HepG2 (cell line): ENCODE results near the gene B3GALT6. TPM values are rescaled to one million over a fixed set of nuclear protein-coding genes. Genes with fewer than 3 reads are reported as not detected.
A peak's percentile ranks its signal among the peaks of the same experiment; 100 is the strongest.

ENCODE experiments used
- AGO2 ChIP-seq: fragments of 200-400 bp; formaldehyde crosslinking; optimal IDR thresholded peaks from 2 replicates; pipeline ENCODE3; 2017; ENCODE audit warnings: mild to moderate bottlenecking, low read depth, low read length, moderate library complexity
- AKAP8 ChIP-seq: sonication (generic); formaldehyde crosslinking; IDR thresholded peaks from 2 replicates; pipeline ENCODE4 v1.5.1; 2020; ENCODE audit warnings: mild to moderate bottlenecking, missing genetic modification reagents
- ARNT2 ChIP-seq: sonication (generic); formaldehyde crosslinking; IDR thresholded peaks from 2 replicates; pipeline ENCODE4 v1.8.0; 2022; ENCODE audit warnings: mild to moderate bottlenecking, low read depth, missing genetic modification reagents, moderate library complexity
- ATF7 ChIP-seq, 2 experiments: fragments of 450-650 bp in 1 of 2; sonication (generic) in 1 of 2; formaldehyde crosslinking in 1 of 2; IDR thresholded peaks; 2 replicates each; pipeline versions ENCODE4 v1.4.0 to v1.6.1; 2016 to 2020; ENCODE audit warnings: antibody characterized with exemption in 1 of 2, mild to moderate bottlenecking in 1 of 2, missing genetic modification reagents in 1 of 2
- BRCA1 ChIP-seq: sonication (generic); formaldehyde crosslinking; IDR thresholded peaks from 2 replicates; pipeline ENCODE4 v1.4.0; 2020; ENCODE audit warnings: missing genetic modification reagents
- ELF1 ChIP-seq: sonication (generic); formaldehyde crosslinking; IDR thresholded peaks from 2 replicates; pipeline ENCODE4 v1.4.0; 2020; ENCODE audit warnings: missing genetic modification reagents
- HNRNPUL1 ChIP-seq: fragments of 200-400 bp; formaldehyde crosslinking; IDR thresholded peaks from 2 replicates; pipeline ENCODE4 v1.6.1; 2017; ENCODE audit warnings: low read depth, mild to moderate bottlenecking, low read length, moderate library complexity
- KDM2A ChIP-seq: sonication (generic); formaldehyde crosslinking; IDR thresholded peaks from 2 replicates; pipeline ENCODE4 v1.4.0; 2020; ENCODE audit warnings: low read depth, missing genetic modification reagents, borderline replicate concordance
- TAF1 ChIP-seq: sonication (generic); formaldehyde crosslinking; IDR thresholded peaks from 2 replicates; pipeline ENCODE4 v1.4.0; 2020; ENCODE audit warnings: missing genetic modification reagents
- TMF1 ChIP-seq: sonication (generic); formaldehyde crosslinking; IDR thresholded peaks from 2 replicates; pipeline ENCODE4 v1.8.1; 2022; ENCODE audit warnings: low read depth, missing genetic modification reagents
- TSC22D2 ChIP-seq: sonication (generic); formaldehyde crosslinking; IDR thresholded peaks from 2 replicates; pipeline ENCODE4 v1.5.1; 2020; ENCODE audit warnings: missing genetic modification reagents, mild to moderate bottlenecking, borderline replicate concordance
- UBTF ChIP-seq: sonication (generic); formaldehyde crosslinking; IDR thresholded peaks from 2 replicates; pipeline ENCODE4 v1.4.0; 2020; ENCODE audit warnings: mild to moderate bottlenecking, missing genetic modification reagents
- ZHX2 ChIP-seq, 2 experiments: sonication (generic) in 1 of 2; formaldehyde crosslinking in 1 of 2; IDR thresholded peaks; 2 replicates each; pipeline versions ENCODE4 v1.6.1 to v1.9.0; 2014 to 2022; ENCODE audit warnings: antibody characterized with exemption in 1 of 2, borderline replicate concordance in 1 of 2, inconsistent platforms in 1 of 2, low read depth in 1 of 2, missing genetic modification reagents in 1 of 2
- ZIK1 ChIP-seq: sonication (generic); formaldehyde crosslinking; IDR thresholded peaks from 2 replicates; pipeline ENCODE4 v1.5.0; 2020; ENCODE audit warnings: mild to moderate bottlenecking, low read depth, missing genetic modification reagents, borderline replicate concordance
- ZNF550 ChIP-seq: sonication (generic); formaldehyde crosslinking; IDR thresholded peaks from 2 replicates; pipeline ENCODE4 v1.4.0; 2020; ENCODE audit warnings: mild to moderate bottlenecking, missing genetic modification reagents, borderline replicate concordance
- ZNF720 ChIP-seq: sonication (generic); formaldehyde crosslinking; IDR thresholded peaks from 2 replicates; pipeline ENCODE4 v1.4.0; 2020; ENCODE audit warnings: missing genetic modification reagents
- ZNF747 ChIP-seq: sonication (generic); formaldehyde crosslinking; IDR thresholded peaks from 2 replicates; pipeline ENCODE4 v1.8.1; 2023; ENCODE audit warnings: missing genetic modification reagents, mild to moderate bottlenecking, borderline replicate concordance
- polyA plus RNA-seq, 8 experiments: library from polyadenylated mRNA; depleted of rRNA in 3 of 8; stranded (reverse) in 7 of 8; unstranded in 1 of 8; fragments of >200 nt; fragmentation: Illumina TruSeq in 4 of 8; extraction: Trizol in 4 of 8; gene quantifications; 2 replicates each; pipeline versions ENCODE4 v1.2.1 to v1.2.3, GENCODE V29; 2011 to 2016; ENCODE audit warnings: low read depth in 4 of 8, missing spikeins in 1 of 8, mixed read lengths in 1 of 8; ENCODE audit not compliant: insufficient read depth in 1 of 8
- total RNA-seq, 5 experiments: library from RNA; depleted of rRNA; stranded (reverse); fragments of >200 nt; fragmentation: Illumina TruSeq; extraction: Trizol; gene quantifications; 2 replicates each; pipeline ENCODE4 v1.2.3, GENCODE V29; 2016; ENCODE audit warnings: low read depth in 1 of 5
- TF ChIP-seq, protein P1 (sequence below): sonication (generic); formaldehyde crosslinking; IDR thresholded peaks from 2 replicates; pipeline ENCODE4 v1.4.0; 2020; ENCODE audit warnings: missing genetic modification reagents, mild to moderate bottlenecking, borderline replicate concordance

Gene B3GALT6
- total and polyA plus RNA-seq, 2 of the 13 experiments (the other 11 are each of a cell fraction or from before 2014, with no cell fraction given): 3.9 to 14.2 TPM

DNA sequence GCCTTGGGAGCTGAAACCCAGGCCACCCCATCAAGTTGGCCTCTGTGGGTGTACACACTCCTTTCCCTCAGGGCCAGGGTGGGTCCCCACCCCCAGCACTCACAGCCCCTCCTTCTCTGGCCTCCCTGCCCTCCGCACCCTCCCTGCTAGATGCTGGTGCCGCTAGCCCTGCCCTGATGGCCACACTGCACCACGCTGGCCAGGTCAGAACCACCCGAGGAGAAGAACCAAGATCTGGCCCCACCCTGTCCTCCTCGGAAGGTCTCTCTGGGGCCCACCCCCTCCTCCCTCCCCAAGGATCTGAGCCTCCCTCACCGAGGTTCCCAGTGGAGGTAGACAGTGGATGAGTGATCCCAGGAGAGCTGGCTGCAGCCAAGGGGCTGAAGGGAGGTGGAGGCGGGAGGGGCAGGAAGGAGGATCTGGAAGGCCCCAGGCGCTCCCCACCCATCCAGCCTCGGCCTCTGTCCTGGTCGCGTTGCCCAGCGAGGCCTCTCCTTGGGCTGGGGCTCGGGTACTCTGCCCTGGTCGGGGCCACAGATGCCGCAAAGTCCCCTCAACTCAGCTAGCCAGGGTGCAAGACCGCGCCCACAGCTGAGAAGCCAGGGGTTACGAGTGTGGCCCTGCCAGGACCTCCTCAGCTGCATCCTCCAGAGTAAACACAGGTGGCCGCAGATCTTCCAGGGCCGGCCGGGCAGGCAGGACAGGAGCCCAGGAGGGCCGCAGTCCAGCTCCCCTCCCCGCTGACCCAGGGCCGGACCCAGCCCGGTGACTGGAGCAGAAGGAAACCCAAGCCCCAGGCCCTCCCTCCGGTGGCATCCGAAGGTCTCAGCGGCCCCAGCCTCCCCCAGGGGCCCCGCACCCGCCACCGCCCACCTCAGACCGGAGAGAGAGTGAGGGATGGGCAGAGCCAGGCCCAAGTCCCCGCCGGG lies 5.2 kb downstream of the B3GALT6 start (continued):
- TF ChIP-seq ZHX2 (IDR thresholded peaks at IDR 0.05; ENCODE audit: low read depth) (no peak), ZHX2 (CRISPR knock-in tag; IDR thresholded peaks at IDR 0.05; ENCODE audit: borderline replicate concordance) (no peak), TAF1 (0 out of 2 replicates have a peak, but pooled peaks have one; percentile 17), ZNF550 (no peak), ZNF747 (no peak), TMF1 (CRISPR knock-in tag) (0 out of 2 replicates have a peak, but pooled peaks have one; percentile 11), ATF7 (IDR thresholded peaks at IDR 0.05) (no peak), ATF7 (CRISPR knock-in tag; IDR thresholded peaks at IDR 0.05) (no peak), ARNT2 (0 out of 2 replicates have a peak, but pooled peaks have one; percentile 15), TSC22D2 (peak; percentile 15; the same call in 1 of the 2 replicates), AGO2 (peak; percentile 41), ZIK1 (0 out of 2 replicates have a peak, but pooled peaks have one; percentile 0), KDM2A (peak; percentile 73; the same call in 1 of the 2 replicates), HNRNPUL1 (no peak), BRCA1 (CRISPR knock-in tag) (no peak), ZNF720 (CRISPR knock-in tag) (no peak), ELF1 (peak; percentile 22), UBTF (CRISPR knock-in tag) (peak; percentile 77), AKAP8 (no peak; the same call in 1 of the 2 replicates)
- TF ChIP-seq, protein P1, sequence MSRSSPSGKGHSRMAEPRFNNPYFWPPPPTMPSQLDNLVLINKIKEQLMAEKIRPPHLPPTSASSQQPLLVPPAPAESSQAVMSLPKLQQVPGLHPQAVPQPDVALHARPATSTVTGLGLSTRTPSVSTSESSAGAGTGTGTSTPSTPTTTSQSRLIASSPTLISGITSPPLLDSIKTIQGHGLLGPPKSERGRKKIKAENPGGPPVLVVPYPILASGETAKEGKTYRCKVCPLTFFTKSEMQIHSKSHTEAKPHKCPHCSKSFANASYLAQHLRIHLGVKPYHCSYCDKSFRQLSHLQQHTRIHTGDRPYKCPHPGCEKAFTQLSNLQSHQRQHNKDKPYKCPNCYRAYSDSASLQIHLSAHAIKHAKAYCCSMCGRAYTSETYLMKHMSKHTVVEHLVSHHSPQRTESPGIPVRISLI (CRISPR knock-in tag): no peak
